HG03064 (cell line): Measurements from ENCODE around the gene PLPPR2.
"Not testable (repeated sequence)": the region's sequence is repeated elsewhere in the genome, so short reads cannot be mapped to it uniquely, and the experiment has no call there.

ENCODE experiments used
- ATAC-seq: cut with Tn5 transposase; IDR thresholded peaks from one replicate; pipeline ENCODE4 v1.9.1; 2021; ENCODE audit warnings: low read depth; ENCODE audit not compliant: unreplicated experiment

Gene PLPPR2

GRCh38 chr19:11339254-11340098 is 15.8 kb upstream of the PLPPR2 start, which contains the start of gene RAB3D:
RAB3D (minus strand) TSS chr19:11339657; CDS start chr19:11337399, 2,258 bp downstream.
- ATAC-seq, result peak; percentile 69

- ATAC-seq, result not testable (repeated sequence)
Measured at GRCh38 chr19:11340099-11340467, 15.1 kb upstream of the PLPPR2 start.

GRCh38 chr19:11342429-11342828 is 12.8 kb upstream of the PLPPR2 start:
- no peak for ATAC-seq

- ATAC-seq, result no peak
Measured at GRCh38 chr19:11345122-11345803, 10.0 kb upstream of the PLPPR2 start.

- peak; percentile 74 for ATAC-seq
Measured at GRCh38 chr19:11346104-11346940, 8.9 kb upstream of the PLPPR2 start, which contains the start of the genes CCDC159 and TMEM205. CCDC159 (plus strand) TSS chr19:11346519; CDS start chr19:11346607, 88 bp downstream. TMEM205 (minus strand) TSS chr19:11346268; CDS start chr19:11345619, 649 bp downstream.

- ATAC-seq, result no peak
Measured at GRCh38 chr19:11347546-11348039, 7.6 kb upstream of the PLPPR2 start.

GRCh38 chr19:11349171-11349570 is 6.1 kb upstream of the PLPPR2 start:
- no peak for ATAC-seq

GRCh38 chr19:11354102-11354501 is 1.1 kb upstream of the PLPPR2 start:
- ATAC-seq, result not testable (repeated sequence)

- ATAC-seq, result no peak
Measured at GRCh38 chr19:11356074-11356397, 804 bp downstream of the PLPPR2 start.

GRCh38 chr19:11356676-11357550 is 1.7 kb downstream of the PLPPR2 start:
- no peak for ATAC-seq

- no peak for ATAC-seq
Measured at GRCh38 chr19:11359421-11359820, 4.2 kb downstream of the PLPPR2 start.

GRCh38 chr19:11361037-11361770 is 6.0 kb downstream of the PLPPR2 start:
- no peak for ATAC-seq

- ATAC-seq, result no peak
Measured at GRCh38 chr19:11361771-11362731, 6.8 kb downstream of the PLPPR2 start.

- ATAC-seq, result no peak
Measured at GRCh38 chr19:11363881-11364280, 8.6 kb downstream of the PLPPR2 start.

GRCh38 chr19:11364296-11364904 is 9.2 kb downstream of the PLPPR2 start:
- ATAC-seq, result no peak

GRCh38 chr19:11364935-11365334 is 9.7 kb downstream of the PLPPR2 start:
- ATAC-seq, result no peak

- no peak for ATAC-seq
Measured at GRCh38 chr19:11365557-11366117, 10.4 kb downstream of the PLPPR2 start.
